Measurements from ENCODE around the gene CREM. TPM values are rescaled to one million over a fixed set of nuclear protein-coding genes. Genes with fewer than 3 reads are reported as not detected.

Gene CREM
- total RNA-seq, 1 experiment from 2014 or later: 20.0 TPM

DNA sequence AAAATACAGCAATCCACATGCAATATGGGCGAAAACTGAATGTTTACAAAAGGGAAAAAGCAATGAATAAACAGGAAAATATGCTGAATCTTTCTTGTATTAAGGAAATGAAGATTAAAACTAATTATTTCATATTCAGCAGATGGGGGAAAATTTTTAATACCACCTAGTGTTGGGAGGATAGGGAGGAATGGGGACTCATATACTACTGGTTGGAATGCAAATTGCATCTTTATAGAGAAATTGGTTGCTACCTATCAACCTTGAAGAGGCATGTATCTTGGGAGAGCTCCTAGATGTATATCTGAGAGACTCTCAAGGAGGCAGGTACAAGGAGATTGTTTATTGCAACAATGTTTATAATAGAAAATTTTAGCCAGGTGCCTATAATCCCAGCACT, 101.4 kb downstream of the CREM start:
- Mint-ChIP-seq H3K27ac (no peak overlapping the region), H3K4me3 (no peak overlapping the region), H3K36me3 (ENCODE audit: insufficient read depth in 1 of 3, low read depth in 3 of 3) (no peaks in the 10 kb centered on the region), H3K27me3 (ENCODE audit: low read depth) (no peaks in the 10 kb centered on the region), H3K9me3 (no peaks in the 10 kb centered on the region), H3K4me1 (peaks cover 6 to 7% of the 10 kb centered on the region in 2 experiments)
- no peak overlapping the region for H2AFZ ChIP-seq (ENCODE audit: low read length)
- H2BK120ac ChIP-seq (ENCODE audit: low read depth, low read length, poor library complexity, severe bottlenecking): no peak overlapping the region
- H3T11ph ChIP-seq (ENCODE audit: low read length): no peak overlapping the region
- H4K8ac ChIP-seq (replicated peaks; ENCODE audit: insufficient read length, low read depth, low read length): no peak overlapping the region
- H2BK12ac ChIP-seq (ENCODE audit: insufficient read length, low read depth, low read length): no peak overlapping the region
- no peak overlapping the region for H2BK5ac ChIP-seq (ENCODE audit: insufficient read length, low read length)
- TF ChIP-seq, protein P1, sequence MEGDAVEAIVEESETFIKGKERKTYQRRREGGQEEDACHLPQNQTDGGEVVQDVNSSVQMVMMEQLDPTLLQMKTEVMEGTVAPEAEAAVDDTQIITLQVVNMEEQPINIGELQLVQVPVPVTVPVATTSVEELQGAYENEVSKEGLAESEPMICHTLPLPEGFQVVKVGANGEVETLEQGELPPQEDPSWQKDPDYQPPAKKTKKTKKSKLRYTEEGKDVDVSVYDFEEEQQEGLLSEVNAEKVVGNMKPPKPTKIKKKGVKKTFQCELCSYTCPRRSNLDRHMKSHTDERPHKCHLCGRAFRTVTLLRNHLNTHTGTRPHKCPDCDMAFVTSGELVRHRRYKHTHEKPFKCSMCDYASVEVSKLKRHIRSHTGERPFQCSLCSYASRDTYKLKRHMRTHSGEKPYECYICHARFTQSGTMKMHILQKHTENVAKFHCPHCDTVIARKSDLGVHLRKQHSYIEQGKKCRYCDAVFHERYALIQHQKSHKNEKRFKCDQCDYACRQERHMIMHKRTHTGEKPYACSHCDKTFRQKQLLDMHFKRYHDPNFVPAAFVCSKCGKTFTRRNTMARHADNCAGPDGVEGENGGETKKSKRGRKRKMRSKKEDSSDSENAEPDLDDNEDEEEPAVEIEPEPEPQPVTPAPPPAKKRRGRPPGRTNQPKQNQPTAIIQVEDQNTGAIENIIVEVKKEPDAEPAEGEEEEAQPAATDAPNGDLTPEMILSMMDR (conservative IDR thresholded peaks at IDR 0.05): peak; percentile 36
- H2AK5ac ChIP-seq (ENCODE audit: insufficient read length, low read length): no peak overlapping the region
- no peak overlapping the region for H3K18ac ChIP-seq (ENCODE audit: insufficient read length, low read depth, low read length)
- peaks cover 3% of the 10 kb centered on the region; the same call in 1 of the 2 replicates for H3K4me1 ChIP-seq (ENCODE audit: insufficient read depth, low read length)
- no peak overlapping the region for H3K14ac ChIP-seq (ENCODE audit: insufficient read depth, low read length)
- DNase-seq: no peak
- no CpG with 5 or more reads among the region's 1 CpG for WGBS (ENCODE audit: extremely low coverage, insufficient read length, low lambda C conversion rate)
- no peak overlapping the region for H2BK15ac ChIP-seq (ENCODE audit: low read depth, low read length)
- no peak overlapping the region for H4K5ac ChIP-seq (ENCODE audit: insufficient read length, low read depth, low read length)
- no peak overlapping the region for H2BK20ac ChIP-seq (ENCODE audit: low read depth, low read length, poor library complexity, severe bottlenecking)
- no peak overlapping the region for H3K9ac ChIP-seq (ENCODE audit: extremely low read depth, insufficient read length, low read length)
- no peak overlapping the region for H3K27ac ChIP-seq (ENCODE audit: insufficient read length, low read depth, low read length)
- no peaks in the 10 kb centered on the region for H3K79me1 ChIP-seq (ENCODE audit: insufficient read depth, low read depth, low read length, poor library complexity, severe bottlenecking)
- no peaks in the 10 kb centered on the region for H3K79me2 ChIP-seq (ENCODE audit: insufficient read depth, low read length)
- H3K23me2 ChIP-seq (ENCODE audit: insufficient read length, low read depth, low read length, poor library complexity, severe bottlenecking): no peaks in the 10 kb centered on the region
- H4K20me1 ChIP-seq (ENCODE audit: control insufficient read depth, insufficient read depth, insufficient read length): no peaks in the 10 kb centered on the region
- H3K27me3 ChIP-seq (ENCODE audit: insufficient read depth, low read length): no peaks in the 10 kb centered on the region
- H3K23ac ChIP-seq (ENCODE audit: insufficient read length, low read depth, low read length): no peak overlapping the region
- H3K4ac ChIP-seq (ENCODE audit: low read depth, low read length): no peak overlapping the region
- H3K56ac ChIP-seq (ENCODE audit: insufficient read length, low read depth, low read length): no peak overlapping the region
- H3K9me3 ChIP-seq (ENCODE audit: control insufficient read depth, low read depth, low read length): no peaks in the 10 kb centered on the region
- no peak overlapping the region for H3K4me2 ChIP-seq (ENCODE audit: insufficient read depth, insufficient read length, low read length)
- H4K91ac ChIP-seq (ENCODE audit: insufficient read length, low read depth, low read length): no peak overlapping the region
